ENCODE data around the gene DHDH. TPM values are rescaled to one million over a fixed set of nuclear protein-coding genes. Genes with fewer than 3 reads are reported as not detected.
A peak's percentile ranks its signal among the peaks of the same experiment; 100 is the strongest.

The DHDH gene
- total and polyA plus RNA-seq, 2 of the 13 experiments (the other 11 are each of a cell fraction or from before 2014, with no cell fraction given) = 0.13 to 0.91 TPM

- TF ChIP-seq HNRNPL (IDR thresholded peaks at IDR 0.05; ENCODE audit: low read depth, low read length) (no peak), ARHGAP35 (CRISPR knock-in tag; IDR thresholded peaks at IDR 0.05; ENCODE audit: borderline replicate concordance) (no peak), ZBTB2 (CRISPR knock-in tag; IDR thresholded peaks at IDR 0.05; ENCODE audit: low read depth) (peak; percentile 62; the same call in 1 of the 2 replicates), MLX (CRISPR knock-in tag; IDR thresholded peaks at IDR 0.05) (peak; percentile 94), ZNF275 (CRISPR knock-in tag; IDR thresholded peaks at IDR 0.05; ENCODE audit: borderline replicate concordance) (peak; percentile 60; the same call in 1 of the 2 replicates), POLR2G (IDR thresholded peaks at IDR 0.05; ENCODE audit: low read depth, low read length) (peak; percentile 75), BRCA1 (CRISPR knock-in tag; IDR thresholded peaks at IDR 0.05) (no peak), KLF15 (CRISPR knock-in tag; IDR thresholded peaks at IDR 0.05; ENCODE audit: borderline replicate concordance) (no peak), NBN (conservative IDR thresholded peaks at IDR 0.05) (no peak), IRF1 (CRISPR knock-in tag; IDR thresholded peaks at IDR 0.05; ENCODE audit: low read depth) (no peak), SALL1 (CRISPR knock-in tag; IDR thresholded peaks at IDR 0.05) (peak; percentile 85), SRSF1 (optimal IDR thresholded peaks at IDR 0.05; ENCODE audit: low read depth, low read length) (no peak), ATF7-NPFF (CRISPR knock-in tag; IDR thresholded peaks at IDR 0.05; ENCODE audit: low read depth) (peak; percentile 76), ZNF766 (CRISPR knock-in tag; IDR thresholded peaks at IDR 0.05; ENCODE audit: borderline replicate concordance) (no peak; the same call in 1 of the 2 replicates), ZNF639 (CRISPR knock-in tag; conservative IDR thresholded peaks at IDR 0.05) (peak; percentile 36; the same call in 1 of the 2 replicates), ZNF574 (CRISPR knock-in tag; IDR thresholded peaks at IDR 0.05) (peak; percentile 87), NPAS2 (CRISPR knock-in tag; IDR thresholded peaks at IDR 0.05; ENCODE audit: borderline replicate concordance) (no peak), TBX2 (CRISPR knock-in tag; IDR thresholded peaks at IDR 0.05; ENCODE audit: borderline replicate concordance) (peak; percentile 76), KDM5B (CRISPR knock-in tag; IDR thresholded peaks at IDR 0.05; ENCODE audit: borderline replicate concordance) (peak; percentile 85), ZNF501 (CRISPR knock-in tag; IDR thresholded peaks at IDR 0.05) (peak; percentile 70; the same call in 1 of the 2 replicates)
These were observed 21.3 kb downstream of the DHDH start, which contains the start of gene BAX (continued) for GRCh38 chr19:48954595-48955307.
